GM21526 (cell line): Measurements from ENCODE around the gene DOCK7.

Source experiments
- ATAC-seq: cut with Tn5 transposase; IDR thresholded peaks from one replicate; pipeline ENCODE4 v1.9.1; 2021; ENCODE audit warnings: moderate library complexity; ENCODE audit not compliant: unreplicated experiment, low FRiP score

Gene DOCK7

GRCh38 chr1:62426237-62426636 is 261.9 kb downstream of the DOCK7 start:
- ATAC-seq: no peak

GRCh38 chr1:62425041-62425440 is 263.1 kb downstream of the DOCK7 start:
- ATAC-seq: no peak

- no peak for ATAC-seq
Measured at GRCh38 chr1:62424411-62424810, 263.8 kb downstream of the DOCK7 start.

GRCh38 chr1:62423580-62424242 is 264.5 kb downstream of the DOCK7 start:
- ATAC-seq: no peak

GRCh38 chr1:62420214-62420613 is 268.0 kb downstream of the DOCK7 start:
- no peak for ATAC-seq

GRCh38 chr1:62417351-62417999 is 270.7 kb downstream of the DOCK7 start:
- ATAC-seq: no peak

GRCh38 chr1:62415687-62416086 is 272.5 kb downstream of the DOCK7 start:
- ATAC-seq: no peak

- peak; percentile 66 for ATAC-seq
Measured at GRCh38 chr1:62407398-62408009, 280.7 kb downstream of the DOCK7 start.

- ATAC-seq: no peak
Measured at GRCh38 chr1:62406576-62406975, 281.6 kb downstream of the DOCK7 start.

- ATAC-seq: no peak
Measured at GRCh38 chr1:62405247-62405646, 282.9 kb downstream of the DOCK7 start.
